Osteoblast (primary cell): ENCODE results near the gene CAPN5. TPM values are rescaled to one million over a fixed set of nuclear protein-coding genes. Genes with fewer than 3 reads are reported as not detected.

Source experiments
- DNase-seq: peaks from one replicate; pipeline ENCODE4 v3.0.0; 2011; ENCODE audit warnings: low spot score, mixed read lengths; ENCODE audit not compliant: insufficient read length; ENCODE audit errors: missing footprints
- H2AFZ ChIP-seq: 2 replicates; pipeline ENCODE4 v1.6.0; 2011; ENCODE audit warnings: mild to moderate bottlenecking, low read length
- H3K27ac ChIP-seq: 2 replicates; pipeline ENCODE4 v1.5.1; 2011; ENCODE audit warnings: mild to moderate bottlenecking, low read depth, low read length, moderate library complexity
- H3K27me3 ChIP-seq: 2 replicates; pipeline ENCODE4 v1.6.0; 2012; ENCODE audit warnings: mild to moderate bottlenecking, control low read depth, inconsistent platforms, low read length, moderate library complexity; ENCODE audit not compliant: insufficient read depth
- H3K36me3 ChIP-seq: 2 replicates; pipeline ENCODE4 v1.5.1; 2011; ENCODE audit warnings: mild to moderate bottlenecking, low read length, control low read depth, moderate library complexity; ENCODE audit not compliant: insufficient read depth
- H3K4me1 ChIP-seq: 2 replicates; pipeline ENCODE4 v1.5.1; 2011; ENCODE audit warnings: mild to moderate bottlenecking, low read length, control low read depth, moderate library complexity; ENCODE audit not compliant: insufficient read depth
- H3K4me2 ChIP-seq: 2 replicates; pipeline ENCODE4 v1.6.0; 2011; ENCODE audit warnings: mild to moderate bottlenecking, low read length; ENCODE audit not compliant: insufficient read depth
- H3K4me3 ChIP-seq: fragments of 200-600 bp; sonication (generic); 3 replicates; pipeline ENCODE4 v1.5.1; 2012; ENCODE audit warnings: mild to moderate bottlenecking, low read length, inconsistent platforms; ENCODE audit not compliant: insufficient read depth
- H3K79me2 ChIP-seq: 2 replicates; pipeline ENCODE4 v1.6.0; 2012; ENCODE audit warnings: mild to moderate bottlenecking, low read length, control low read depth, inconsistent platforms; ENCODE audit not compliant: insufficient read depth
- H3K9me3 ChIP-seq: 2 replicates; pipeline ENCODE4 v1.5.1; 2011; ENCODE audit warnings: low read depth, low read length, control low read depth
- H4K20me1 ChIP-seq: 2 replicates; pipeline ENCODE4 v1.6.0; 2012; ENCODE audit warnings: mild to moderate bottlenecking, low read length, control low read depth; ENCODE audit not compliant: insufficient read depth
- total RNA-seq: library from RNA; depleted of rRNA; stranded (reverse); fragments of >200 nt; gene quantifications from 2 replicates; pipeline ENCODE4 v1.2.3, GENCODE V29; 2012
- TF ChIP-seq, protein P1 (sequence below): IDR thresholded peaks from 2 replicates; pipeline ENCODE4 v1.5.1; 2011; ENCODE audit warnings: mild to moderate bottlenecking, low read depth, low read length, moderate library complexity; ENCODE audit errors: extremely low read depth

The CAPN5 gene
- total RNA-seq, 1 donor: 6.5 TPM

DNA sequence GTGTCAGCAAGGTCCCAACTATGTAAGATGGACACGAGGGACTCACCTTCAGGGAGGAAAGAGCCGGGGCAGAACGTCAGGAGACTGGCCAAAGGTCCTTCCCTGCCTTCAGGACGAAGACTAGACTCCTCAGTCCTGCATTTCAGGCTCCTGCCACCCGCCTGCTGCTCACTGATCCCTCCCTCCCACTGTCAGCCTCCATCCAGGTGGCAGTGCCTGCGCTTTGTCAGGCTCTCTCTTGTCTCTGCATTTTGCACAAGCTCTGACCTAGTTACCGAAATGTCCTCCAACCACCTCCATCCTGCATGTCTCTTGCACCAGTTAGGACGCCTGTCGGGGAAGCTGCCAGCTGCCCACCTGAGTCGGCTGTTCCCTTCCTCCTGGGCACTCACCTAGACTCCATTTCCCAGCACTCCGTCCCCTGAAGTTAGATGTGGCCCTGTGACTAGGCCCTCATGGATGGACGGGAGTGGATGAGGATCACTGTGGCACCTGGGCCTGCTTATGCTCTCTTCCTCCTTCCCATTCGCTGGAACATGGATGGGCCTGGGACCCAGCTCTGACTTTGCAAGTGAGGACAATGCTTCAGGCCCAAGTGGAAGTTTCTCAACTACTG, 24.6 kb upstream of the CAPN5 start:
- TF ChIP-seq, protein P1, sequence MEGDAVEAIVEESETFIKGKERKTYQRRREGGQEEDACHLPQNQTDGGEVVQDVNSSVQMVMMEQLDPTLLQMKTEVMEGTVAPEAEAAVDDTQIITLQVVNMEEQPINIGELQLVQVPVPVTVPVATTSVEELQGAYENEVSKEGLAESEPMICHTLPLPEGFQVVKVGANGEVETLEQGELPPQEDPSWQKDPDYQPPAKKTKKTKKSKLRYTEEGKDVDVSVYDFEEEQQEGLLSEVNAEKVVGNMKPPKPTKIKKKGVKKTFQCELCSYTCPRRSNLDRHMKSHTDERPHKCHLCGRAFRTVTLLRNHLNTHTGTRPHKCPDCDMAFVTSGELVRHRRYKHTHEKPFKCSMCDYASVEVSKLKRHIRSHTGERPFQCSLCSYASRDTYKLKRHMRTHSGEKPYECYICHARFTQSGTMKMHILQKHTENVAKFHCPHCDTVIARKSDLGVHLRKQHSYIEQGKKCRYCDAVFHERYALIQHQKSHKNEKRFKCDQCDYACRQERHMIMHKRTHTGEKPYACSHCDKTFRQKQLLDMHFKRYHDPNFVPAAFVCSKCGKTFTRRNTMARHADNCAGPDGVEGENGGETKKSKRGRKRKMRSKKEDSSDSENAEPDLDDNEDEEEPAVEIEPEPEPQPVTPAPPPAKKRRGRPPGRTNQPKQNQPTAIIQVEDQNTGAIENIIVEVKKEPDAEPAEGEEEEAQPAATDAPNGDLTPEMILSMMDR: no peak
- Histone ChIP-seq H3K4me1 (peaks cover 3% of the 10 kb centered on the region), H3K4me2 (no peak overlapping the region), H3K79me2 (no peaks in the 10 kb centered on the region), H3K4me3 (no peak overlapping the region), H3K9me3 (no peaks in the 10 kb centered on the region), H3K27me3 (peaks cover 22% of the 10 kb centered on the region), H3K36me3 (no peaks in the 10 kb centered on the region), H2AFZ (no peak overlapping the region), H3K27ac (no peak overlapping the region), H4K20me1 (no peaks in the 10 kb centered on the region)
- DNase-seq: no peak

DNA sequence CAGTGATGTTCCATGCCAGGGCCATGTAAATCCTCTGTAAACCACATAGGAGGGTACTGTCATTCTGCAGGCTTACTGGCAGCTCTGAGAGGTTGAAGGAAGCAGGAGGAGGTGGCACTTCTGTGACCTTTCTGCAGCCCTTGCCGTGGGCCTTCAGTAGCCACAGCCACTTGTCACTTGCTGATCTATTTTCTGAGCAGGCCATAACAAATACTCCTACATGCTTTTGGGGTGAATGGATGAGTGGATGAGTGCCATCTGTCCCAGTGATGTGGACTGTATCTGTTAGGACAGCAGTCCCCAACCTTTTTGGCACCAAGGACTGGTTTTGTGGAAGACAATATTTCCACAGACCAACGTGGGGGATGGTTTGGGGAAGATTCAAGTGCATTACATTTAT, 22.4 kb upstream of the CAPN5 start:
- Histone ChIP-seq H3K4me3 (no peak overlapping the region), H3K36me3 (no peaks in the 10 kb centered on the region), H3K4me2 (no peak overlapping the region), H3K79me2 (no peaks in the 10 kb centered on the region), H3K4me1 (peaks cover 5% of the 10 kb centered on the region), H3K9me3 (no peaks in the 10 kb centered on the region), H2AFZ (no peak overlapping the region), H3K27me3 (peaks cover 14% of the 10 kb centered on the region), H3K27ac (no peak overlapping the region), H4K20me1 (no peaks in the 10 kb centered on the region)
- TF ChIP-seq, protein P1: no peak
- no peak for DNase-seq

DNA sequence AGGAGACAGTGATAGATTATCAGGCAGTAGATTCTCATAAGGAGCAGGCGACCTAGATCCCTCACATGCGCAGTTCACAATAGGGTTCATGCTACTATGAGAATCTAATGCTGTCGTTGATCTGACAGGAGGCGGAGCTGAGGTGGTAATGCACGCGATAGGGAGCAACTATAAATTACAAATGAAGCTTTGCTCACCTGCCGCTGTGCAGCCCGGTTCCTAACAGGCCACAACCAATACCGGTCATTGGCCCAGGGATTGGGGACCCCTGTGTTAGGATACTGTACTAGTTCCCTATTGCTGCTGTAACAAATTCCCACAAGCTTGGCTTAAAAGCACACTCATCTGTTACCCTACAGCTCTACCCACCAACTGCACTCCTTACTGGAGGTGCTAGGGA, 21.9 kb upstream of the CAPN5 start:
- peaks cover 14% of the 10 kb centered on the region for H3K27me3 ChIP-seq
- H4K20me1 ChIP-seq: no peaks in the 10 kb centered on the region
- no peaks in the 10 kb centered on the region for H3K79me2 ChIP-seq
- no peak overlapping the region for H3K4me2 ChIP-seq
- H2AFZ ChIP-seq: no peak overlapping the region
- peaks cover 5% of the 10 kb centered on the region for H3K4me1 ChIP-seq
- DNase-seq: no peak
- no peaks in the 10 kb centered on the region for H3K36me3 ChIP-seq
- TF ChIP-seq, protein P1: no peak
- H3K9me3 ChIP-seq: no peaks in the 10 kb centered on the region
- no peak overlapping the region for H3K27ac ChIP-seq
- H3K4me3 ChIP-seq: no peak overlapping the region

DNA sequence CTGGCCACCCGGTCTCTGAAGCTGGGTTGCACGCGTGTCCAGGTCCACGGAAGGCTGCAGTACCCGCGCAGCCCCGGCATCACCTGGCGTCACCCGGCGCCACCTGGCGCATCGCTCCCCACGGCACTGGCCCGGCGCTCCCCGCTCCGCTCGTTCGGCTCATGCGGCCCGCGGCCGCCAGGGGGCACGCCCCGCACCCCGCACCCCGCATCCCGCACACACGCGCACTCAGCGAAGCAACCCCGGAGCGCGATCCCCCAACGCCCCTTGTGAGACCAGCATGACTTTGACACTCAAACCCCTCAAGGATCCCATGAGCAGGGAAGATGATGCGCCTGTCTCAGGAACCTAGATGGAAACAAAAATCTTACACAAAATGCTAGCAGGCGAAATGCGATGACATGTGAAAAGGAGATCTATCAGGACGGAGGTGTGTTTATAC, 20.7 kb upstream of the CAPN5 start:
- TF ChIP-seq, protein P1: peak; percentile 57
- H3K36me3 ChIP-seq: no peaks in the 10 kb centered on the region
- H3K4me1 ChIP-seq: peaks cover 5% of the 10 kb centered on the region
- DNase-seq: peak; percentile 96
- peaks cover 8% of the 10 kb centered on the region for H3K27me3 ChIP-seq
- H4K20me1 ChIP-seq: no peaks in the 10 kb centered on the region
- peak overlapping the region; percentile 67 for H2AFZ ChIP-seq
- no peaks in the 10 kb centered on the region for H3K79me2 ChIP-seq
- peak overlapping the region; percentile 52 for H3K4me3 ChIP-seq
- peak overlapping the region; percentile 60 for H3K4me2 ChIP-seq
- no peak overlapping the region for H3K27ac ChIP-seq
- H3K9me3 ChIP-seq: no peaks in the 10 kb centered on the region
